Vagina (tissue), 2 donors: ENCODE data around the gene TBC1D8. TPM values are rescaled to one million over a fixed set of nuclear protein-coding genes. Genes with fewer than 3 reads are reported as not detected.
A peak's percentile ranks its signal among the peaks of the same experiment; 100 is the strongest.

Source experiments
- DNase-seq, 2 donors: peaks; one replicate each; pipeline ENCODE4 v3.0.0-alpha.2; 2017; ENCODE audit errors: extremely low spot score in 2 of 2
- H3K27ac ChIP-seq: fragments of 200-600 bp; sonication (generic); one replicate; pipeline ENCODE4 v1.5.1; 2019
- H3K27me3 ChIP-seq: fragments of 200-600 bp; sonication (generic); one replicate; pipeline ENCODE4 v1.5.1; 2019
- H3K36me3 ChIP-seq, 2 donors: fragments of 200-600 bp; sonication (generic); one replicate each; pipeline ENCODE4 v1.5.1; 2017 to 2019
- H3K4me1 ChIP-seq: fragments of 200-600 bp; sonication (generic); one replicate; pipeline ENCODE4 v1.5.1; 2019
- H3K4me3 ChIP-seq, 2 donors: fragments of 200-600 bp; sonication (generic); 1 replicate in 1 of 2; 2 replicates in 1 of 2; pipeline ENCODE4 v1.5.1; 2016 to 2019
- H3K9me3 ChIP-seq: fragments of 200-600 bp; sonication (generic); one replicate; pipeline ENCODE4 v1.5.1; 2019
- CTCF ChIP-seq, 3 experiments: fragments of 450-650 bp in 2 of 3; fragments of 200-600 bp in 1 of 3; sonication (generic) in 1 of 3; IDR thresholded peaks; one replicate each; pipeline ENCODE4 v1.5.1; 2017 to 2019; ENCODE audit warnings: antibody characterized with exemption in 3 of 3, mild to moderate bottlenecking in 2 of 3, moderate library complexity in 2 of 3
- POLR2A ChIP-seq, 2 donors: fragments of 450-650 bp; IDR thresholded peaks; one replicate each; pipeline ENCODE4 v1.6.1; 2017; ENCODE audit warnings: antibody characterized with exemption in 2 of 2, mild to moderate bottlenecking in 2 of 2, moderate library complexity in 2 of 2
- POLR2AphosphoS5 ChIP-seq, 2 donors: sonication (generic); formaldehyde crosslinking; IDR thresholded peaks; one replicate each; pipeline ENCODE4 v1.9.0; 2017; ENCODE audit warnings: antibody characterized with exemption in 2 of 2, mild to moderate bottlenecking in 2 of 2, low read depth in 1 of 2; ENCODE audit not compliant: insufficient read depth in 1 of 2
- intact Hi-C: fragments of 100-400 bp; cut with DNase I; formaldehyde crosslinking; loops from one replicate; pipeline ENCODE4 v1.15.1; 2023
- total RNA-seq: library from RNA; depleted of rRNA; stranded (reverse); fragments of >200 nt; gene quantifications from one replicate; pipeline ENCODE4 v1.2.3, GENCODE V29; 2016

Gene TBC1D8
- total RNA-seq, 1 donor from 2014 or later, result 72.2 TPM

DNA sequence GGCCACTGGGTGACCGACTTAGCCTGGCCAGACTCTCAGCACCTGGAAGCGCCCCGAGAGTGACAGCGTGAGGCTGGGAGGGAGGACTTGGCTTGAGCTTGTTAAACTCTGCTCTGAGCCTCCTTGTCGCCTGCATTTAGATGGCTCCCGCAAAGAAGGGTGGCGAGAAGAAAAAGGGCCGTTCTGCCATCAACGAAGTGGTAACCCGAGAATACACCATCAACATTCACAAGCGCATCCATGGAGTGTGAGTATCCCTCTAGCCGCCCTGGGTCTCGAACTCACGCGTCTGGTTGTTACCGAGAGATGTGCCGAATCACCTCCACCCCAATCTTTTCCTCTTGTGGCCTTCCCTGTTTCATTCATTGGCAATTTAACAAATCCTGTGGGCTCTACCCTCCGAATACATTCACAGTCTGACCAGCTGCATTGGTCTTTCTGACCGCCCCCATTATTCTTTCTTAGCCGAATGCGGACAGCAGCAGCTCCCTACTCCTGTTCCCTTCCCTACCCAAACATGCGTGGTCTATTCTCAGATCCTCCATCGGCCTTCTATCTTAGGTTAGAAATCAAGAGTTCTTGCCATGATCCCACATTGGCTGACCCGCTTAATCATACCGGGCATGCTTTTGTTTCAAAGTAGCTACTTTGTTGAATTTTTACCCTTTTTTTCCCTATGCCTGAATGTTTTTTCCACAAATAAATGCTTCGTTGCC is 148.5 kb downstream of the TBC1D8 start:
- Histone ChIP-seq H3K27ac (peak overlapping the region; percentile 83), H3K36me3 (peaks cover 0 to 39% of the 10 kb centered on the region in 2 donors), H3K4me3 (peak overlapping the region; percentile 70 to 71), H3K9me3 (no peaks in the 10 kb centered on the region), H3K4me1 (peaks cover 42% of the 10 kb centered on the region), H3K27me3 (no peaks in the 10 kb centered on the region)
- DNase-seq, result peak in 1 of 2 donors; percentile 85
- intact Hi-C loops, result no loop called here
- TF ChIP-seq POLR2AphosphoS5 (IDR thresholded peaks at IDR 0.05; ENCODE audit: insufficient read depth in 1 of 2, low read depth in 1 of 2) (no peak), POLR2A (IDR thresholded peaks at IDR 0.05) (no peak), CTCF (IDR thresholded peaks at IDR 0.05) (no peak)

DNA sequence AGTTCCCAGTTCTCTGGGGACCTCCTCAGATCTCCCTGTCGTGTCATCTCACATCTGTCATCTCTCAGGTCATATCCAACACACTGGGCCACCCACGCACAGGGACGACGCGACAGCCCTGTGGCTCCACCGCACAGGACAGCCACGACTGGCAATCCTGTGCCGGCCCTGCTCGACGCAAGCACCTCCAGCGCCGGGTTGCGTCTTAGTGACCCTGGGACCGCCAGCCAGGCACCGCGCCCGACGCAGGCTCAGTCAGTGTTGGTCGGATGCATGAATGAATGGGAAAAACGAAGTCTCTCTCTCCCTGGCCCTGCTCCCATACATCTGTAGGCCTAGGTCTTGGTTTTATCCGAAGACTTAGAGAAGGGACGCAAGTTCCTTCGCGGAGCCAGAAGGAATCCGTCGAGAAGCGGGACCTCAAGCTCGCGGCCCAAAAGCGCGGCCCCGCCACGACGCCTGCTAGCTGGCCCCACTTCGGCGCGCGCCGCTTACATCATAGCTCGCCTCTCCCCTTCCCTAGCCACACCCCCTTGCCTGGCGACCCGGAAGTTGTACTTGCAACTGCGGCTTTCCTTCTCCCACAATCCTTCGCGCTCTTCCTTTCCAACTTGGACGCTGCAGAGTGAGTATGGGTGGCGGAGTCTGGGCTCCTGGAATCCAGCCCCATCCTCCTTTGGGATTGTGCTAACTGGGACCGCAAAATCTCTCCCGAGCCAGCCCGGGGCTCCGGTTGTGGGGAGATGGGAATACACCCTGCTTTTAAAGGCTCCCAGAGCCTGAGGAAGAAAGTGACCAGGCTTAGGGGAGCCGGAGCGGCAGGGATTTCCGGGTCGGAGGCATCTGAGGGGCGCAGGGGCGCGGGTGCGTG is 149.3 kb downstream of the TBC1D8 start, which contains the start of gene RPL31:
Gene RPL31, plus strand, starts transcription at position 599 of the 871 bp plus-strand sequence. CDS start 413 bp downstream, outside the sequence.
- Histone ChIP-seq H3K36me3 (peaks cover 0 to 31% of the 10 kb centered on the region in 2 donors), H3K27ac (peak within 1 kb of the TSS; percentile 83), H3K9me3 (no peaks in the 10 kb centered on the region), H3K4me1 (peaks cover 42% of the 10 kb centered on the region), H3K27me3 (no peaks in the 10 kb centered on the region), H3K4me3 (peak within 1 kb of the TSS; percentile 70 to 71)
- TF ChIP-seq CTCF (IDR thresholded peaks at IDR 0.05), result no peak
- TF ChIP-seq POLR2AphosphoS5 (IDR thresholded peaks at IDR 0.05; ENCODE audit: insufficient read depth in 1 of 2, low read depth in 1 of 2), result peak; percentile 98 to 100
- TF ChIP-seq POLR2A (IDR thresholded peaks at IDR 0.05), result peak in 1 of 2 donors; percentile 68
- peak in 1 of 2 donors; percentile 97 for DNase-seq
- intact Hi-C loops, result no loop called here

DNA sequence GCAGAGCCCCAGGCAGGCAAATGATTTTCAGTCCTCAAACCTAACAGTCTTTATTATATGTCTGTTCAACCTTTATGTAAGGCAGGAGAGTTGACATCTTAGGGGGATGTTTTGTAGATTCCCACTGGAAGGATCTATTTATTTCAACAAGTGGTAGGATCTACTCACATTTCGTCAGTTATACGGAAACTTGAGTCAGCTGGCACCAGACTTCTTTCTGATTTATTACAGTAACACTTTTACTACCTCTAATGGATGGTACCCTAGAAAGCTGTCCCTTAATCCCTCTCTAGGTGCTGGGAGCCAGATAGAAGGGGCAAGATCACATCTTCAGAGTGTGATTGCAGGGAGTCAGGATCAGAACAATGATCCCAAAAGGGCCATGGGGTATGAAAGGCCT is 151.2 kb downstream of the TBC1D8 start:
- Histone ChIP-seq H3K9me3 (no peaks in the 10 kb centered on the region), H3K36me3 (peaks cover 0 to 13% of the 10 kb centered on the region in 2 donors), H3K27ac (no peak overlapping the region), H3K4me3 (no peak overlapping the region), H3K27me3 (no peaks in the 10 kb centered on the region), H3K4me1 (peaks cover 37% of the 10 kb centered on the region)
- intact Hi-C loops, result no loop called here
- TF ChIP-seq POLR2A (IDR thresholded peaks at IDR 0.05), result no peak
- no peak for TF ChIP-seq POLR2AphosphoS5 (IDR thresholded peaks at IDR 0.05; ENCODE audit: insufficient read depth in 1 of 2, low read depth in 1 of 2)
- TF ChIP-seq CTCF (IDR thresholded peaks at IDR 0.05), result no peak
- peak in 1 of 2 donors; percentile 49 for DNase-seq

- no peak for DNase-seq
- intact Hi-C loops, result no loop called here
- Histone ChIP-seq H3K27me3 (no peaks in the 10 kb centered on the region), H3K27ac (peak overlapping the region; percentile 16), H3K4me3 (no peak overlapping the region), H3K36me3 (no peaks in the 10 kb centered on the region), H3K9me3 (no peaks in the 10 kb centered on the region), H3K4me1 (peaks cover 19% of the 10 kb centered on the region)
- peak in 1 of 2 donors; percentile 67 for TF ChIP-seq POLR2AphosphoS5 (IDR thresholded peaks at IDR 0.05; ENCODE audit: insufficient read depth in 1 of 2, low read depth in 1 of 2)
- no peak for TF ChIP-seq POLR2A (IDR thresholded peaks at IDR 0.05)
- TF ChIP-seq CTCF (IDR thresholded peaks at IDR 0.05), result no peak
These were observed 153.0 kb downstream of the TBC1D8 start for GRCh38 chr2:100998235-100998573.
